ENCODE results near the gene ABCB11.
"Not testable (repeated sequence)": the region's sequence is repeated elsewhere in the genome, so short reads cannot be mapped to it uniquely, and the experiment has no call there.

ABCB11 gene

DNA sequence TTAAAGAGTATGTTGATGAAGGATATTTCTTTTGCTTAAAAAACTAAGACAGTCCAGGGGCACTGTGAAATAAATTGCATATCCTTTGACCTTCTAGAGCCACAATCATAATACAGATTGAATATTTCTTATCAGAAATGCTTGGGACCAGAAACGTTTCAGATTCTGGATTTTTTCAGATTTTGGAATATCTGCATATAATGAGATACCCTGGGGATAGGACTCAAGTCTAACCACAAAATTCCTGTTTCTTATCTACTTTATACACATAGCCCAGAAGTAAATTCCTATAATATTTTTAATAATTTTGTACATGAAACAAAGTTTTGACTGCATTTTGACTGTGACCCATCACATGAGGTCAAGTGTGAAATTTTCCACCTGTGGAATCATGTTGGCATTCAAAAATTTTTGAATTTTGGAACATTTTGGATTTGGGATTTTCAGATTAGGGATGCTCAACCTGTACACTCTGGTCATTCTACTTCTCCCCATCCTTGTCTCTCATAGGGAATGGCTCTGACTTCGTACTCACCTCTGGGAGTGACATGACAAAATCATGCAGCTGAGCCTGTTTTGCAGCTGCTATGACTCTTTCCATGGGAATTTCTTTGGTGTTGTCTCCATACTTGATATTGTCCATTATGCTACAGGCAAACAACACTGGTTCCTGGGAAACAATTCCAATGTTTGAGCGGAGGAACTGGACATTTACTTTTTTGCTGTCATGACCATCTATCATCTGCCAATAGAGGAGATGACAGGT lies 104.3 kb downstream of the ABCB11 start:
- no peak for DNase-seq

- DNase-seq = peak; percentile 64
Measured at GRCh38 chr2:168920504-168921157, 110.5 kb downstream of the ABCB11 start.

DNA sequence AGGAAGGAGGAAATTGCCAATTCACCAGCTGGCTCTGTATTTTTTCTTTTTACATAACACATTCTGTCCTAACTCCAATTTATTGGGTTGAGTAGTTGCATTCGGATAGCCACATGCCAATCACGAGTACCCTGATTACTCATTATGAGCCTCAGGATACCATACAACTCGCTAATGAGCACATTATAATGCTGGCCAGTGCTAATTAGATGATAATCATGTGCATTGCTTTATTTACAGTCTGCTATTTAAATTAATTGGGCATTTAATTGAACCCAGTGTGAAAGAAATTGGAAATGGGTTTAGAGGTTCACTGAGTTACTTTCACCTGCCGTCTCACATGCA lies 114.8 kb downstream of the ABCB11 start:
- no peak for DNase-seq

DNA sequence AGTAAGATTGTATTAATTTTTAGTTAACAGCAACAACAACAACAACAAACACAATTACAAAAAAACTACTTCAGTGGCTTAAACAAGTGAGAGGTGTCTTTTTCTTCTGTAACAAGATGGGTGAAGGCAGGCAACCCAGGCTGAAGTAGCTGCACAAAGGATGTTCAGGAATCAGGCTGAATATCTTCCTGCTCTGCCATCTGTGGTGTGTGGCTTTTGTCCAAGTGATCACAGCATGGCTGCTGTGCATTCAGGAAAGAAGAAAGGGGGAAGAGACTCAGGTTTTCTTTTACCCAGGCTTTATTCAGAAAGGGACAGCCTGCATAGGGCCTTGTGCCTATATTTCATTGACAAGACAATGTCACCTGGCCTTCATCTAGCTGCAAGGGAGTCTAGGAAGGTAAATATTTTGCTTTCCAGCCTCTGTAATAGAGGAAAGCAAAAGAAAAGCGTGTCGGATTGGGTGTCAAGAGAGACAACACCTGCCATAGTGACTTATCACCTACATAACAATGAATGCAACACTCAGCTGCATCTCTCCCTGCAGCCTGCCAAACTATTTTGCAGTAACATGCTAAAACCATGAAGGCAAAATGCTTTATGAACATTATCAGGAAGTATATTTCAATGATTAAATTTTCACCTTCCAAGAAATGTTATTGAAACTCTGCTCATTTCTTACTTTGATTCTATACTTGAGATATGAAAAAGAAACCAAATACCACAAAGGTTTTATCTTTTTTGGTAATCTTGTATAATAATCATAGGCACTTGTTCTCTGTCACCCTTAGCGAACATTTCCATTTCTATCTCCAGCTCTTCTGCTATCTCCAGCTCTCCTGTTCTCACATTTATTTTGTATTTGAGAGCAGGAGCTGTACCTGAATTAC lies 115.4 kb downstream of the ABCB11 start:
- DNase-seq = no peak

- DNase-seq = no peak
Measured at GRCh38 chr2:168913495-168913894, 117.6 kb downstream of the ABCB11 start.

- DNase-seq = peak; percentile 73
Measured at GRCh38 chr2:168912901-168913369, 118.2 kb downstream of the ABCB11 start.

DNA sequence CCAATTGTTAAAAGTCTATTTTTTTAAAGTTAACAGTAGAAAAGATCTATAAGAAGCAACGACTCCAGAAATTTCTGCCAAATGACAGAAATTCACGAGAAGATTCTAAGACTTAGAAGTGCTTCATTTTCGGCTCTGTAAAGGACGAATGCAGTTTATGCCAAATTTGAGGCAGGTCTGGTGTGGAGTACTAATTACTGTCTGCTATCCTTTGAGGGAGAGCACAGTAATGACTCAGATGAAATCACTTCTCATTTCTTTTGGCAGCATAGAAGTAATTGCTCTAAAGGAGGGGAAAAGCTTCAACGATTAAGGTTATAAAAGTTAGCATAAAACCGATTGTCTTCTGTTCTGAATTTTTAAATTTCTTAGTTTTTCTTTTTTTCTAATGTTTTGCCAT lies 118.7 kb downstream of the ABCB11 start:
- DNase-seq = no peak

DNA sequence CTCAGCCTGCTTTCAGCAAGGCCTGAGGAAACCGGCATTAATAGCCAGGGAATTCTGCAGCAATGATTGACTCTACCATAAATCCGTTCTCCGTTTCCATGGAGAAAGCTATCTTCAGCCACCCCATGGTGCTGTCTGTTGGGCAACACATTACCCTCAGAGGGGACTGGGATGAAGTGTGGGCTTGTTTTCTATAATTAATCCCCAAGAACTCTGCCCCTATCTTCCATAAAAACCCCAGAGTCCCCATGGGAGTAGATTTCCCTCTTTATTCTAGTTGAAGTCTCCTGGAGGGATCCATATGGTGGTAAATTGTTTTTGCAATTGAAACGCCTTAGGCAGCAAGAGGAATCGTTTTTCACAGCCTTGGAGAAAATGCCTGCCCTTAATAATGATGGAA lies 120.8 kb downstream of the ABCB11 start:
- DNase-seq = peak; percentile 50

GRCh38 chr2:168907940-168908662 lies 123.0 kb downstream of the ABCB11 start:
- DNase-seq = no peak

DNA sequence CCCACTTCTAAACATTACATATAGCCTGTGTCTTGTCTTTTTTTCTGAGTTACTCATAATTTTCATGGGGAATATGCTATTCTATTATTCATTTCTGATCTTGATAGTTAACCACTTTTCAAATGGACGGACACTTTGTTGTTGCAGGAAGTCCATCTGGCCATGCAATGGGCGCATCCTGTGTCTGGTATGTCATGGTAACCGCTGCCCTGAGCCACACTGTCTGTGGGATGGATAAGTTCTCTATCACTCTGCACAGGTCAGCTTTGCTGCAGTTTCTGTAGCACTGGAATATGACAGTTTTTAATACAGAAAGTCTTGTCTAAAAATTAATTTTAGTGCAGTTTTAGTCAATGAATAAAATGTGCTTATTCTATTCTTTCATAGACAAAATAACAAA lies 126.8 kb downstream of the ABCB11 start:
- no peak for DNase-seq

DNA sequence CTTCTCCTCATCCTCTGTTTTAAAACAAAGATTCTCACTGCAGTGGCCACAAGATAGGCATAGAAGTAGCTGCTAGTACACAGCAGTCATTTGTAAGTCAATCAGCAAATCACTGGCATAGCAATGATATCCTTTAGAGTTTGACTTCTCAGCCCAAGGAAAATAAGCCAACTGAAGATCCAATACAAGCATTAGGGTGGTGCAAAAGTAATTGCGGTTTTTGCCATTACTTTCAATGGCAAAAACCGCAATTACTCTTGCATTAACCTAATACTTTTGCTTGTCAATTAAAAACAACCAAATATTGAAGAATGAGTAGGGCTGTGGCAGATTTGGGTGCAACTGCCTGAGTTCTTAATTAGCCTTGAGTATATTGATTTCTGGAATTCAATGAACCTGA lies 127.2 kb downstream of the ABCB11 start:
- no peak for DNase-seq

GRCh38 chr2:168901003-168901402 lies 130.1 kb downstream of the ABCB11 start, which contains the start of gene G6PC2:
Gene G6PC2 (plus strand): TSS chr2:168901291. CDS start chr2:168901332, 41 bp downstream.
- no peak for DNase-seq

- DNase-seq = no peak
Measured at GRCh38 chr2:168897449-168897848, 133.7 kb downstream of the ABCB11 start.

DNA sequence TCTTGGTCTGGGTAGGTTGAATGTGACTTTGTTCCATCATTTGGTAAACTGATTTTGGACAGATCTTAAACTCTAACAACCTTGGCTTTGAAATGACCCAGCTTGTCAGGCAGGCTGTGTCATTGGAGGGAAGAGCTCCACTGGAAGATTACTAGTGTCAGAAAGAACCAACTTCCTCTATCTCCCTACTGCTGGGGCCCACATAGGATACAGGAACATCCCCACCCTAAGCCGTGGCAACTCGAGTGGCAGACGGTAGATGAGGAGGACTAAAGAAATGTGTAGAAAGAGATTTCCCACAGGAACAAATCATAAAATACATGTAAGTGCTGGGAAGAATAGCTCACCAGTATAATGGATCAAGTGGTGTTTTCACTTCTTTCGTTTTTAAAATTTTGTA lies 134.3 kb downstream of the ABCB11 start:
- DNase-seq = no peak

DNA sequence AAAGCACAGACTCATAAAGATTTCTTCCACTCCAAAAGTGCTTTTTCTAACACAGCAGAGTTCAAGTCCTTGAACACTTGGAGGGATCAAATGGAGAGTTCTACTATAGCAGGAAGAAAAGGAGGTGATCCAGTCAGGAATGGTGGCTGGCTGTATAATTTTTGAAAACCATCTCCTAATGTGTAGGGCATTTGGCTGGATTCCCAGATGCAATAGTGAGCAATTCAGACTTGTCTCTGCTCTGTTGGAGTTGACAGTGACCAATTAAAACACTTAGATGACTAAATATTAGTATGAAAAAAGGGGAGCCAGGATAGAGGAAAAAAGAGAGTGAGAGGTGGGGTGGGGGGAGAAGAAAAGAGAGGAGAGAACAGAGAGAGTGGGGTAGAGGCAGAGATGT lies 135.4 kb downstream of the ABCB11 start:
- DNase-seq = no peak

DNA sequence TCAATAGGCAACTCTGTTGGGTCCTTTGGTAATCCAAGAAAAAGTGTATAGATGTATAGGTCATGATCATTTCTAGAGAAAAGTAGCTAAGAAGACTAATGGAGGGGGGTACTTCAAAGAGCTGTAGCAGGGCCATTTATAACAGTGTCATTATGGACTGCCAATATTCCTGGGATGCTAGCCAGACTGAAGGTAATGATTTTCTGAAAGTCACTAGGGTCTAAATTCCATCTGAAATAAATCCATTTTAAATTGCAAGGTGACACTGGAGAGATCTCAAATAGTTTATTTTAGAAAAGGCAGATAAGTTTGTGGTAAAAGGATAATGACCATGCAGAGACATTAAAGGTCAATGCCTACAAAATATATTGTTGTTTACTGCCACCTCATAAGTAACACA lies 136.4 kb downstream of the ABCB11 start:
- DNase-seq = no peak

GRCh38 chr2:168894101-168894500 lies 137.0 kb downstream of the ABCB11 start:
- no peak for DNase-seq

DNA sequence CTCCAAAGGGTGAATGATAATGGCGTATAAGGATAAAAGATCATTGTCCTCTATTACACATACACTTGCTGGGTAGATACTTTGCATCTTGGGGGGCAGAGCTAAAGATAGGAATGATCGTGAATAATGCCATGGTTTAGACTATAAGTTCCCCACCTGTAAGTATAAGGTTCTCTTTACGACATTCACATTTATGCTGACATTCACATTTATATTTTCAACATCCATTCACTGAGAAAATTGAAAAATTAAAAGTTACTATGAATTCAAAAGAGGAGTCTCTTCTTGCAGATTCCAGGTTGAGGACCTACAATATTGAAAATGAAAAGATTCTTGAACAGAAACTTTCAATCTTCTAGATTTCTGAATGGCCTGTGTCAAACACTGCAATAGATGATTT lies 138.8 kb downstream of the ABCB11 start:
- no peak for DNase-seq

- peak; percentile 98 for DNase-seq
Measured at GRCh38 chr2:168890006-168890782, 140.9 kb downstream of the ABCB11 start, which contains the start of gene SPC25. Gene SPC25 (minus strand): TSS chr2:168890430. CDS start chr2:168889519, 911 bp downstream.

DNA sequence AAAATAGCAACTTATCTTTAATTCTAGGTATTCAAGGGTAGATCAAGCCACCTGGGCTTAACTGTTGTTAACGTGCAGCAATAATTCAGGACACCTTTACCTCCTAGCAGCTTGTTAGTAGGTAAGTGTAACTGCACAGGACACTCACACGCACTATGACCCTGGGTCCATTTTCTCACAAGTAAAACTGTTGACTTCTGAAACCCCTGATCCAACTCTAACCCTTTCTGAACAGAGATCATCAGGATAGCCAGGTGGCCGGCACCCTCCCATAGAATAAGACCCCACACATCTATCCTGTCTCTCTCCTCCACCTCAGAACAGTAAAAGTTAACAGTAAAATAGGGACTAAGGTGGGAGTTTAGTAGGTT lies 141.5 kb downstream of the ABCB11 start:
- no peak for DNase-seq

- no peak for DNase-seq
Measured at GRCh38 chr2:168884975-168885374, 146.1 kb downstream of the ABCB11 start.

DNA sequence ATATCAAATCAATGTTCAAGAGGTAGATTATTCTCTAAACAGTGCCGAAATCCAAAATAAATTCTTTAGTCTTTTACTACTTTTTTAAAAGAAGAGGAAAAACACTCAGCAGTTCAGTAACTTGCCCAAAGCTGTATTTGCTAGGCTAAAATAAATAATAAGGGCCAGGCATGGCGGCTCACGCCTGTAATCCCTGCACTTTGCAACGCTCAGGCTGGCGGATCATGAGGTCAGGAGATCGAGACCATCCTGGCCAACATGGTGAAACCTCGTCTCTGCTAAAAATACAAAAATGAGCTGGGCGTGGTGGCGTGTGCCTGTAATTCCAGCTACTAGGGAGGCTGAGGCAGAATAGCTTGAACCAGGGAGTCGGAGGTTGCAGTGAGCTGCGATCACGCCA lies 149.0 kb downstream of the ABCB11 start:
- DNase-seq = not testable (repeated sequence)

All from eye (tissue), 1 donor.